ENCODE results near the gene TSR1. TPM values are rescaled to one million over a fixed set of nuclear protein-coding genes. Genes with fewer than 3 reads are reported as not detected.

Gene TSR1
- total and polyA plus RNA-seq, 2 donors (not counting 1 experiment from before 2014, with no cell fraction given) = 13.7 to 42.4 TPM

DNA sequence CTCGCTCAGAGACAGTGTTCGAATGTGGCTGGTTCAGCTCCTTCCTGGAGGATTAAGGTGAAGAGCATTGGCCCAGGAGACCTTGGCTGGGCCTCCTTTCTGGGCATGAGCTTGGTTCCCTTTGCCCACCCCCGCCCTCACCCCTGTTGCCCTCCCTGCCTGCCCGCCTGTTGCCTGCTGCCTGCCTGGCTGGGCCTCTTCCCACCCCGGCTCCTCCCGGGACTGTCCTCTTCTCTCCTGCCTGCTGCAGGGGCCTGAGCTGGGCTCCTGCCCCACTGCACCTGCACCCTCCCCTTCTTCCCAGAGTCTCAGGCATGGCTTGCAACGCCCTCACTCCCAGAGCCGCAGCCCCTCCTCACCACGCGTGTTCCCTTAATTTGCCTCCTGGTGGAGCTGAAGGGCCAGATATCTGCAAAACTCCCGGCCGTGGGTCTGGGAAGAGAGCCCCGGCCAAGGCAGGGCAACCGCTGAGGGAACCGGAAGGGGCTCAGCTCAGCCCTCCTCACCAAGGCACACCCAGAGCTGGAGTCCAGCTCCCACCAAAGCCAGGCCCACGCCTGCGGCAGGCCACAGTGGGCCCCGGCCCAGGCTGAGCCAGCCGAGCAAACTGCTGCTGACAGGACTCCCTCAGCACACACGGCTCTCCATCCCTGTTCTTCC lies 33.4 kb upstream of the TSR1 start:
- H3K79me2 ChIP-seq (ENCODE audit: control insufficient read depth, insufficient read depth, low read length) = no peaks in the 10 kb centered on the region
- no peaks in the 10 kb centered on the region for H3K4me1 ChIP-seq (ENCODE audit: control insufficient read depth, extremely low read depth, insufficient read depth, low read length)
- H2AFZ ChIP-seq (ENCODE audit: low read length) = no peak overlapping the region
- H3K27ac ChIP-seq (ENCODE audit: insufficient read depth, low read length) = no peak overlapping the region
- no peak overlapping the region for H3K9ac ChIP-seq (ENCODE audit: insufficient read depth, low read length)
- no peak overlapping the region for H3K4me2 ChIP-seq (ENCODE audit: extremely low read depth, insufficient read depth, low read length)
- H3K36me3 ChIP-seq (ENCODE audit: control insufficient read depth, insufficient read depth, low read length) = peaks cover 6% of the 10 kb centered on the region
- peak in 1 of 2 donors; percentile 32 for DNase-seq (ENCODE audit: low read depth in 2 of 2)
- TF ChIP-seq, protein P1, sequence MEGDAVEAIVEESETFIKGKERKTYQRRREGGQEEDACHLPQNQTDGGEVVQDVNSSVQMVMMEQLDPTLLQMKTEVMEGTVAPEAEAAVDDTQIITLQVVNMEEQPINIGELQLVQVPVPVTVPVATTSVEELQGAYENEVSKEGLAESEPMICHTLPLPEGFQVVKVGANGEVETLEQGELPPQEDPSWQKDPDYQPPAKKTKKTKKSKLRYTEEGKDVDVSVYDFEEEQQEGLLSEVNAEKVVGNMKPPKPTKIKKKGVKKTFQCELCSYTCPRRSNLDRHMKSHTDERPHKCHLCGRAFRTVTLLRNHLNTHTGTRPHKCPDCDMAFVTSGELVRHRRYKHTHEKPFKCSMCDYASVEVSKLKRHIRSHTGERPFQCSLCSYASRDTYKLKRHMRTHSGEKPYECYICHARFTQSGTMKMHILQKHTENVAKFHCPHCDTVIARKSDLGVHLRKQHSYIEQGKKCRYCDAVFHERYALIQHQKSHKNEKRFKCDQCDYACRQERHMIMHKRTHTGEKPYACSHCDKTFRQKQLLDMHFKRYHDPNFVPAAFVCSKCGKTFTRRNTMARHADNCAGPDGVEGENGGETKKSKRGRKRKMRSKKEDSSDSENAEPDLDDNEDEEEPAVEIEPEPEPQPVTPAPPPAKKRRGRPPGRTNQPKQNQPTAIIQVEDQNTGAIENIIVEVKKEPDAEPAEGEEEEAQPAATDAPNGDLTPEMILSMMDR (conservative IDR thresholded peaks at IDR 0.05 in 1 of 2, IDR thresholded peaks at IDR 0.05 in 1 of 2; ENCODE audit: low read depth in 1 of 2, low read length in 2 of 2) = peak in 1 of 2 donors; percentile 9
- TF ChIP-seq EZH2 (IDR thresholded peaks at IDR 0.05; ENCODE audit: low read length, missing control alignments) = no peak
- H3K4me3 ChIP-seq (replicated peaks in 1 of 4; ENCODE audit: control extremely low read depth in 1 of 4, insufficient read depth in 1 of 4, low read depth in 3 of 4, low read length in 4 of 4) = no peak overlapping the region
- no peaks in the 10 kb centered on the region for H3K9me3 ChIP-seq (ENCODE audit: control insufficient read depth, insufficient read depth, low read depth, low read length)
- H3K27me3 ChIP-seq (ENCODE audit: control insufficient read depth, insufficient read depth, low read length) = no peaks in the 10 kb centered on the region
- H4K20me1 ChIP-seq (ENCODE audit: control insufficient read depth, extremely low read depth, insufficient read depth, low read length) = no peaks in the 10 kb centered on the region

DNA sequence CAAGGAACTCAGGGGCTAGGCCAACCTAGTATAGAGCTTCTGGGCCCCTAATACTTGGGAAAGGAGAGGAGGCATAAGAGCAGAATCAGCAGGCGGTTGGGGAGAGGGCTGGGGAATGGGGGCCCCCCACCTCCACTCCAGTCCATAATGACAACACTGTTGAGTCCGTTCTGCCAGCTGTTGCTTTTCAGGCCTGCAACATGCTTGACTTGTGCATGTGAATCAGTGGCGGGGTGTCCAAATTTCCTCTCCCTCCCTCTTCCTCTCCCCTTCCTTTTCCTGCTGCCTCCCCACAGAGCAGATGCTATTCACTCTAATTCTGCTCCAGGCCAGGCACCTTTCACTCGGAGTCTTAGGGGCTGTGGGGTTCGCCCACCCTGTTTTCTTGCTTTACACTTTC lies 32.8 kb upstream of the TSR1 start:
- Histone ChIP-seq H3K27me3 (ENCODE audit: control insufficient read depth, insufficient read depth, low read length) (no peaks in the 10 kb centered on the region), H3K27ac (ENCODE audit: insufficient read depth, low read length) (no peak overlapping the region), H3K4me2 (ENCODE audit: extremely low read depth, insufficient read depth, low read length) (no peak overlapping the region), H3K79me2 (ENCODE audit: control insufficient read depth, insufficient read depth, low read length) (no peaks in the 10 kb centered on the region), H4K20me1 (ENCODE audit: control insufficient read depth, extremely low read depth, insufficient read depth, low read length) (no peaks in the 10 kb centered on the region), H3K4me3 (replicated peaks in 1 of 4; ENCODE audit: control extremely low read depth in 1 of 4, insufficient read depth in 1 of 4, low read depth in 3 of 4, low read length in 4 of 4) (no peak overlapping the region), H3K36me3 (ENCODE audit: control insufficient read depth, insufficient read depth, low read length) (peaks cover 10% of the 10 kb centered on the region), H3K9me3 (ENCODE audit: control insufficient read depth, insufficient read depth, low read depth, low read length) (no peaks in the 10 kb centered on the region), H2AFZ (ENCODE audit: low read length) (no peak overlapping the region), H3K9ac (ENCODE audit: insufficient read depth, low read length) (no peak overlapping the region), H3K4me1 (ENCODE audit: control insufficient read depth, extremely low read depth, insufficient read depth, low read length) (no peaks in the 10 kb centered on the region)
- TF ChIP-seq, protein P1 (conservative IDR thresholded peaks at IDR 0.05 in 1 of 2, IDR thresholded peaks at IDR 0.05 in 1 of 2; ENCODE audit: low read depth in 1 of 2, low read length in 2 of 2) = no peak
- DNase-seq (ENCODE audit: low read depth in 2 of 2) = peak in 1 of 2 donors; percentile 28

DNA sequence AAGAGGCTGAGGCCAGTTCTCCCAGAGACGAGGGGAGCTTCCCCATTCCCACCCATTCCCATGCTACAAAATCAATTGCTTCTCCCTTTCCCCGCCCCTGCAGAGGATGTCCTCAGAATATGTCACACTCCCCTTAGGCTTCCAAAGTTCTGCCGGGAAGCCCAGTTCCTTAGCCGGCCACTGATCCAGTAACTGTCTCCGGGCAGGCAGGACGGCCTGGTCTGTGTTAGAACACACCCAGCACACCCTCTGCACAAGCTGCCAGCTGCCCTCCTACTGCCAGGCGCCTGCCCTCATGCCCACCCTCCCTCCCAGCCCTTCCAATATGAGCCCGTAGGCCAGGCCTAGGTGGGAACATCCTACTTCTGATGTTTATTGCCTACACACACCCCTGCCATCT lies 32.1 kb upstream of the TSR1 start:
- Histone ChIP-seq H3K36me3 (ENCODE audit: control insufficient read depth, insufficient read depth, low read length) (peaks cover 10% of the 10 kb centered on the region), H3K27me3 (ENCODE audit: control insufficient read depth, insufficient read depth, low read length) (no peaks in the 10 kb centered on the region), H2AFZ (ENCODE audit: low read length) (no peak overlapping the region), H3K4me2 (ENCODE audit: extremely low read depth, insufficient read depth, low read length) (no peak overlapping the region), H3K9me3 (ENCODE audit: control insufficient read depth, insufficient read depth, low read depth, low read length) (no peaks in the 10 kb centered on the region), H3K9ac (ENCODE audit: insufficient read depth, low read length) (no peak overlapping the region), H3K27ac (ENCODE audit: insufficient read depth, low read length) (no peak overlapping the region), H3K4me3 (replicated peaks in 1 of 4; ENCODE audit: control extremely low read depth in 1 of 4, insufficient read depth in 1 of 4, low read depth in 3 of 4, low read length in 4 of 4) (no peak overlapping the region), H4K20me1 (ENCODE audit: control insufficient read depth, extremely low read depth, insufficient read depth, low read length) (no peaks in the 10 kb centered on the region), H3K4me1 (ENCODE audit: control insufficient read depth, extremely low read depth, insufficient read depth, low read length) (no peaks in the 10 kb centered on the region), H3K79me2 (ENCODE audit: control insufficient read depth, insufficient read depth, low read length) (no peaks in the 10 kb centered on the region)
- no peak for TF ChIP-seq EZH2 (IDR thresholded peaks at IDR 0.05; ENCODE audit: low read length, missing control alignments)
- TF ChIP-seq, protein P1 (conservative IDR thresholded peaks at IDR 0.05 in 1 of 2, IDR thresholded peaks at IDR 0.05 in 1 of 2; ENCODE audit: low read depth in 1 of 2, low read length in 2 of 2) = no peak
- DNase-seq (ENCODE audit: low read depth in 2 of 2) = no peak
